Ureter (tissue), 1 donor: ENCODE measurements around the gene DDT. TPM values are rescaled to one million over a fixed set of nuclear protein-coding genes. Genes with fewer than 3 reads are reported as not detected.
"Not testable (repeated sequence)": the region's sequence is repeated elsewhere in the genome, so short reads cannot be mapped to it uniquely, and the experiment has no call there.

Source experiments
- DNase-seq: peaks from one replicate; pipeline ENCODE4 v3.0.0-alpha.2; 2020; ENCODE audit warnings: low spot score
- total RNA-seq: library from RNA; stranded (reverse); gene quantifications from one replicate; pipeline ENCODE4 v1.2.4, GENCODE V29; 2023
- donor health status: DM: yes; HTN: yes; CAD: no.

DDT gene
- total RNA-seq, 1 donor from 2014 or later = 129 TPM

DNA sequence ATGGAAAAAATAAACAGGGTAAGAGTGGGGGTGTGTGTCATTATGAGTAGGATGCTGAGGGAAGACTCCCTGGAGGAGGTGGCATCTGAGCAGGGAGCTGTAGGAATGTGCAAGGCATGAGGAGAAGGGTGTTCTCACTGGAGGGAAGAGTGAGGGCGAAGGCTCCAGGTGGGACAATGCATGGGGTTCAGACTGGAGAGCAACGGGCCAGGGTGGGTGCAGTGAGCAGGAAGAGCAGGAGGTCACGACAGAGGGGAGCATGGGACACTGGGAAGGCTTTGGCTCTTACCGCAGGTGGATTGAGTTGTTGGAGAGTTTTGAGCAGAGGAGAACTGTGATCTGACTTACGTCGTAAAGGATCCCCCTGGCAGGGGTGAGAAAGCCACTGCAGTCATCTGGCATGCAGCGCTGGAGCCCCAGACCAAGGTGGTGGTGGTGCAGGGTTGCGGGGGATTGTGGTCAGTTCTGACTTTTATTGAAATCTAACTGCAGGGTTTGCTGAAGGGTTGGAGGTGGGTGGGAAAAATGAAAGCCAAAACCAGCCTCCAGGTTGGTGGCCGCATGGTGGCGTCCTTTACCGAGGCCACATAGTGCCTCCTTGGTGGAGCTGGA lies 21.3 kb downstream of the DDT start:
- DNase-seq = not testable (repeated sequence)

- DNase-seq = not testable (repeated sequence)
Measured at GRCh38 chr22:23951383-23951782, 22.9 kb downstream of the DDT start.

- DNase-seq = not testable (repeated sequence)
Measured at GRCh38 chr22:23949764-23950163, 24.5 kb downstream of the DDT start.

GRCh38 chr22:23947391-23947790 lies 26.9 kb downstream of the DDT start:
- DNase-seq = not testable (repeated sequence)

- not testable (repeated sequence) for DNase-seq
Measured at GRCh38 chr22:23940166-23940565, 34.1 kb downstream of the DDT start.

DNA sequence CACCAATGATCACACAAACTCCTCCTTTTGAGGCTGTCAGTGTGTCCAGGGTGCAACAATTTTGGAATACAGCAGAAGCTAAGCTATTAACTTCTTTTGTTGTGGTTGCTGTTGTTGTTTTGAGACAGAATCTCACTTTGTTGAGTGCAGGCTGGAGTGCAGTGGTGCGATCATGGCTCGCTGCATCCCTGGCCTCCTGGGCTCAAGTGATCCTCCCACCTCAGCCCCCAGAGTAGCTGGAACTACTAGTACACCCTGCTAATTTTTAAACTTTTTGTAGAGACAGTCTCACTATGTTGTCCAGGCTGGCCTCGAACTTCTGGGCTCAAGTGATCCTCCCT lies 35.3 kb downstream of the DDT start:
- DNase-seq = no peak

- no peak for DNase-seq
Measured at GRCh38 chr22:23938328-23939016, 35.8 kb downstream of the DDT start.

DNA sequence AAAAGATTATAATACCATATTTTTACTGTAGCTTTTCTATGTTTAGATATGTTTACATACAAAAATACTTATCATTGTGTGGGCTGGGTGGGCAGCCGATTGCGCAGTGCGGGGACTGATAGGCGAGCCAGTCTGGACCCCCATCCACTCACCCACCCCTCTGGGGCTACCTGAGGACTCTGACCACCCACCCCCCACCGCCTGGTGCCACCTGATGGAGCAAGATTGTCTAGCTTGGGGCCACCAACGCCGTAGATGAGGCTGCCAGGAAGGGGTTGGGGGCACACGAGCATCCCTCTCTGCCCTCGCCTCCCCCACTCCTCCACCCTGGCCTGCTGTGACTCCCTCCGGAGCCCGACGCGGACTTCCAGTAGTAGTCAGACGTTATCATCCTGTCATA lies 47.7 kb downstream of the DDT start:
- DNase-seq = no peak

DNA sequence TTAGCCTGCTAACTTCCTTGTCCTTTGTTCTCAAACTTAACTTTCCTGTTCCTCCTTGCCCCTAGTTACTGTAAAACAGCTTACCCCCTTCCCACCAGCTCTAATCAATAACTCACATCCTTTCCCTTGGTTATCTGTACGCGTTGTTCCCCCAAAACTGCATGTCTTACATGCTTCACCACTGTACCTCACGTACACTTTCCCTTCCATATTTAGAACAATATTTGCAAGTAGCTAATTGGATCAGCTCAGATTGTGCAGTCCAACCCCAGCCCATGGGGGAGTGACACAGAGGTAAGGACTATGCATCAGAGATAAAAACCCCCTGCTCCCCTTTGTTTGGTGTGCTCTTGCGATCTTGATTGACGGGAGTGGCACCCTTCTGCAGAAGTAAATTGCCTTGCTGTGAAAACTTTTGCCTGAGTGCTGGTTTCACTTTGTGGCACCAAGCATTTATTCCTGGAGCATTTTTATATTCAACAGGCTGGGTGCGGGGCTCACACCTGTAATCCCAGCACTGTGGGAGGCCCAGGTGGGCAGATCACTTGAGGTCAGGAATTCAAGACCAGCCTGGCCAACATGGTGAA lies 49.1 kb downstream of the DDT start:
- DNase-seq = no peak

DNA sequence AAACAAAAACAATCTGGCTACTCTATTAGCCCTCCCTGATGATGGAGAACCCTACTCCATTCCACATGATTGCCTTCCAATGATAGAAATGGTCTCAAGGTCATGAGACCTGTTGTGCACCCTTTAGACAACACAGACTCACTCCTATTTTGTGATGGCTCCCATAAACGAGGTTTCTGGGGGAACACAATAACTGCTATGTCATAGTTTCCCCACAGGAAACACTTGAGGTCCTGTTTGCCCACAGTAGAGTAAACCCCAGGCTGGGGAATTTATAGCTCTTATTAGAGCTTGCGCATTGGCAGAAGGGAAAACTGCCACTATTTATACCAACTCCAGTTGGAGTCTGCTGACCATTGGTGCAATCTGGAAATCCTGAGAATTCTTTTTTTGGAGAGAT lies 51.3 kb downstream of the DDT start:
- no peak for DNase-seq

DNA sequence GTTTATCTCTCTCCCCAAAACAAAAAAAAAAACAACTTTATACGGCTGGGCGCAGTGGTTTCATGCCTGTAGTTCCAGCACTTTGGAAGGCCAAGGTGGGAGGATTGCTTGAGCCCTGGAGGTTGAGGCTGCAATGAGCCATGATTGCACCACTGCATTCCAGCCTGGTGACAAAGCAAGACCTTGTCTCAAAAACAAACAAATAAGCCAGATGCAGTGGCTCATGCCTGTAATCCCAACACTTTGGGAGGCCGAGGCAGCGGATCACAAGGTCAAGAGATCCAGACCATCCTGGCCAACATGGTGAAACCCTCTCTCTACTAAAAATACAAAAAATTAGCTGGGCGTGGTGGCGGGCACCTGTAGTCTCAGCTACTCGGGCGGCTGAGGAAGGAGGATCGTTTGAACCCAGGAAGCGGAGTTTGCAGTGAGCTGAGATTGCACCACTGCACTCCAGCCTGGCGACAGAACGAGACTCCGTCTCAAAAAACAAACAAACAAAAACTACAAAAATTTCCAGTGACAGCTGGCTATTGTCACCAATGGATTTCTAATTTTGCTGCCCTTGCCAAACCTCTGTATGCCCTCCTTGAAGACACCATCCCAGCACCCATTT lies 52.5 kb downstream of the DDT start:
- DNase-seq = not testable (repeated sequence)

Other genes starting within 250 kb of the DDT start
- 9.0 TPM for gene ZNF70, start 223.3 kb downstream of the DDT start, total RNA-seq
- not detected for gene VPREB3, start 220.0 kb downstream of the DDT start, total RNA-seq
- gene C22orf15, start 211.5 kb downstream of the DDT start, total RNA-seq = 0.18 TPM
- gene CHCHD10, start 206.5 kb downstream of the DDT start, total RNA-seq = 232 TPM
- 1.5 TPM for gene MMP11, start 201.6 kb downstream of the DDT start, total RNA-seq
- 74.0 TPM for gene SMARCB1, start 187.5 kb downstream of the DDT start, total RNA-seq
- gene DERL3, start 135.4 kb downstream of the DDT start, total RNA-seq = 11.4 TPM
- 15.0 TPM for gene SLC2A11, start 116.6 kb downstream of the DDT start, total RNA-seq
- gene MIF, start 80.1 kb downstream of the DDT start, total RNA-seq = 528 TPM
- 6.9 TPM for gene GSTT2B, start 13.2 kb downstream of the DDT start, total RNA-seq
- gene DDTL, start 7.6 kb downstream of the DDT start, total RNA-seq = 6.6 TPM
- 7.8 TPM for gene GSTT2, start 5.7 kb upstream of the DDT start, total RNA-seq
- gene GSTT4, start 31.0 kb upstream of the DDT start, total RNA-seq = not detected
- 117 TPM for gene CABIN1, start 36.9 kb upstream of the DDT start, total RNA-seq
- gene SUSD2, start 207.0 kb upstream of the DDT start, total RNA-seq = 8.3 TPM